Large intestine (tissue), 3 donors: ENCODE data around the gene HLTF. TPM values are rescaled to one million over a fixed set of nuclear protein-coding genes. Genes with fewer than 3 reads are reported as not detected.

Experiments used
- DNase-seq, 2 donors: peaks; one replicate each; pipeline versions ENCODE4 v3.0.0 to v3.0.0-alpha.2; 2013
- H3K27ac ChIP-seq: one replicate; pipeline ENCODE4 v1.5.1; 2013; ENCODE audit warnings: low read length
- H3K27me3 ChIP-seq: 2 replicates; pipeline ENCODE4 v1.6.1; 2013; ENCODE audit warnings: low read length; ENCODE audit not compliant: control insufficient read depth, insufficient read depth
- H3K36me3 ChIP-seq: 2 replicates; pipeline ENCODE4 v1.6.1; 2013; ENCODE audit warnings: low read length; ENCODE audit not compliant: control insufficient read depth, insufficient read depth
- H3K4me1 ChIP-seq: one replicate; pipeline ENCODE4 v1.6.1; 2013; ENCODE audit warnings: low read length; ENCODE audit not compliant: control insufficient read depth, insufficient read depth
- H3K4me3 ChIP-seq: one replicate; pipeline ENCODE4 v1.5.1; 2013; ENCODE audit warnings: low read length
- H3K9me3 ChIP-seq: one replicate; pipeline ENCODE4 v1.6.1; 2013; ENCODE audit warnings: mild to moderate bottlenecking, low read depth, low read length, moderate library complexity; ENCODE audit not compliant: control insufficient read depth
- WGBS: methylation state at CpG from one replicate; pipeline ENCODE4 v1.1.5; 2013; ENCODE audit warnings: low lambda C conversion rate; ENCODE audit not compliant: insufficient coverage; 5-methylcytosine and 5-hydroxymethylcytosine counted together
- polyA plus RNA-seq: library from polyadenylated mRNA; unstranded; fragments of 120-200 nt; gene quantifications from one replicate; pipeline ENCODE4 v1.2.1, GENCODE V29; 2013

The HLTF gene
- polyA plus RNA-seq, 1 donor: 20.6 TPM

GRCh38 chr3:149020196-149020838 is 66.0 kb downstream of the HLTF start:
- DNase-seq: no peak
- Histone ChIP-seq H3K27me3 (no peaks in the 10 kb centered on the region), H3K4me1 (no peaks in the 10 kb centered on the region), H3K27ac (no peak overlapping the region), H3K36me3 (peaks cover 18% of the 10 kb centered on the region), H3K4me3 (no peak overlapping the region), H3K9me3 (no peaks in the 10 kb centered on the region)
- 100% methylated on average over 1 of the region's 3 CpGs for WGBS

- Histone ChIP-seq H3K27me3 (no peaks in the 10 kb centered on the region), H3K4me3 (no peak overlapping the region), H3K36me3 (peaks cover 13% of the 10 kb centered on the region), H3K27ac (no peak overlapping the region), H3K9me3 (no peaks in the 10 kb centered on the region), H3K4me1 (no peaks in the 10 kb centered on the region)
- DNase-seq: no peak
- WGBS: no CpG with 5 or more reads among the region's 4 CpGs
Observed at GRCh38 chr3:149019580-149019979, 66.8 kb downstream of the HLTF start.

GRCh38 chr3:149018247-149018646 is 68.1 kb downstream of the HLTF start:
- Histone ChIP-seq H3K4me1 (no peaks in the 10 kb centered on the region), H3K36me3 (peaks cover 15% of the 10 kb centered on the region), H3K27ac (no peak overlapping the region)

GRCh38 chr3:149016669-149017541 is 69.4 kb downstream of the HLTF start:
- no peaks in the 10 kb centered on the region for H3K27me3 ChIP-seq
- H3K27ac ChIP-seq: no peak overlapping the region
- no peak for DNase-seq
- H3K4me3 ChIP-seq: no peak overlapping the region
- no CpG with 5 or more reads among the region's 9 CpGs for WGBS
- no peaks in the 10 kb centered on the region for H3K9me3 ChIP-seq
- no peaks in the 10 kb centered on the region for H3K4me1 ChIP-seq
- H3K36me3 ChIP-seq: peaks cover 21% of the 10 kb centered on the region

More at GRCh38 chr3:149018247-149018646, 68.1 kb downstream of the HLTF start:
- H3K27me3 ChIP-seq: no peaks in the 10 kb centered on the region
- DNase-seq: no peak
- no peak overlapping the region for H3K4me3 ChIP-seq
- WGBS: no CpG with 5 or more reads among the region's 1 CpG
- H3K9me3 ChIP-seq: no peaks in the 10 kb centered on the region

GRCh38 chr3:149016242-149016641 is 70.1 kb downstream of the HLTF start:
- DNase-seq: no peak
- H3K27ac ChIP-seq: no peak overlapping the region
- no peaks in the 10 kb centered on the region for H3K9me3 ChIP-seq
- 100% methylated on average over 1 of the region's 2 CpGs for WGBS
- H3K4me3 ChIP-seq: no peak overlapping the region
- no peaks in the 10 kb centered on the region for H3K4me1 ChIP-seq
- H3K27me3 ChIP-seq: no peaks in the 10 kb centered on the region
- peaks cover 27% of the 10 kb centered on the region for H3K36me3 ChIP-seq

GRCh38 chr3:149015393-149015792 is 70.9 kb downstream of the HLTF start:
- no peak for DNase-seq
- Histone ChIP-seq H3K9me3 (no peaks in the 10 kb centered on the region), H3K4me1 (no peaks in the 10 kb centered on the region), H3K27ac (no peak overlapping the region), H3K4me3 (no peak overlapping the region), H3K36me3 (peaks cover 31% of the 10 kb centered on the region), H3K27me3 (no peaks in the 10 kb centered on the region)
- 100% methylated on average over 2 of the region's 3 CpGs for WGBS

- Histone ChIP-seq H3K4me3 (no peak overlapping the region), H3K4me1 (no peaks in the 10 kb centered on the region), H3K27me3 (no peaks in the 10 kb centered on the region), H3K27ac (no peak overlapping the region), H3K9me3 (no peaks in the 10 kb centered on the region), H3K36me3 (peaks cover 37% of the 10 kb centered on the region)
- WGBS: 100% methylated on average over 3 of the region's 6 CpGs
- no peak for DNase-seq
Observed at GRCh38 chr3:149013726-149014125, 72.6 kb downstream of the HLTF start.

- Histone ChIP-seq H3K27ac (no peak overlapping the region), H3K36me3 (peaks cover 45% of the 10 kb centered on the region), H3K4me3 (no peak overlapping the region), H3K27me3 (no peaks in the 10 kb centered on the region), H3K4me1 (no peaks in the 10 kb centered on the region), H3K9me3 (no peaks in the 10 kb centered on the region)
- WGBS: no CpG with 5 or more reads among the region's 5 CpGs
- DNase-seq: no peak
Observed at GRCh38 chr3:149011676-149012075, 74.7 kb downstream of the HLTF start.

GRCh38 chr3:149010966-149011365 is 75.4 kb downstream of the HLTF start:
- H3K36me3 ChIP-seq: peaks cover 45% of the 10 kb centered on the region
- H3K9me3 ChIP-seq: no peaks in the 10 kb centered on the region
- H3K4me3 ChIP-seq: no peak overlapping the region
- H3K27ac ChIP-seq: no peak overlapping the region
- no CpG with 5 or more reads among the region's 2 CpGs for WGBS
- no peaks in the 10 kb centered on the region for H3K4me1 ChIP-seq
- DNase-seq: no peak
- H3K27me3 ChIP-seq: no peaks in the 10 kb centered on the region

- WGBS: 31% methylated on average over 3 of the region's 6 CpGs
- Histone ChIP-seq H3K4me1 (no peaks in the 10 kb centered on the region), H3K9me3 (no peaks in the 10 kb centered on the region), H3K4me3 (no peak overlapping the region), H3K27me3 (no peaks in the 10 kb centered on the region), H3K36me3 (peaks cover 45% of the 10 kb centered on the region), H3K27ac (no peak overlapping the region)
- DNase-seq: peak; percentile 31 to 61
Observed at GRCh38 chr3:149010504-149010951, 75.8 kb downstream of the HLTF start.
